Measurements from ENCODE around the gene OR7C1.

DNA sequence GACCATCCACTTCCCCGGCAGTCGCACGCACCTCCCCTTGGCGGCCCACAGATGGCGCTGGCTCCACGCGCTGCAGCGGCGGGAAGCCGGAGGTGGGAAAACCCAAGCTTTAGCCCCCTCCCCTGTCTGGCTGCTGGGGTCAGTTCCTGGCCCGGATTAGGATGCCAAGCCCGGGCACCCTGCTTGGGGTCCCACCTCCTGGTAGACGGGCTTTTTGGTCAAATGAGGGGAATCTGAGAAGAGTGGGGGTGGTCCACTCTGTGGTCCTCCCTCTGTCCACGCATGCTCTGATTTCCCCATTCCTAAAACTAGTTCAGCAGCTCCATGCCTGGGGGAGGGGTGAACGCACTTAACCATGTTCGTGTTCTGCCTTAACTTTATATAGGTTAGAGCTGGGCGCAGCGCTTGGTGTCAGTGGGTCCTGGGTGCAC is 48.5 kb downstream of the OR7C1 start:
- TF ChIP-seq, protein P1, sequence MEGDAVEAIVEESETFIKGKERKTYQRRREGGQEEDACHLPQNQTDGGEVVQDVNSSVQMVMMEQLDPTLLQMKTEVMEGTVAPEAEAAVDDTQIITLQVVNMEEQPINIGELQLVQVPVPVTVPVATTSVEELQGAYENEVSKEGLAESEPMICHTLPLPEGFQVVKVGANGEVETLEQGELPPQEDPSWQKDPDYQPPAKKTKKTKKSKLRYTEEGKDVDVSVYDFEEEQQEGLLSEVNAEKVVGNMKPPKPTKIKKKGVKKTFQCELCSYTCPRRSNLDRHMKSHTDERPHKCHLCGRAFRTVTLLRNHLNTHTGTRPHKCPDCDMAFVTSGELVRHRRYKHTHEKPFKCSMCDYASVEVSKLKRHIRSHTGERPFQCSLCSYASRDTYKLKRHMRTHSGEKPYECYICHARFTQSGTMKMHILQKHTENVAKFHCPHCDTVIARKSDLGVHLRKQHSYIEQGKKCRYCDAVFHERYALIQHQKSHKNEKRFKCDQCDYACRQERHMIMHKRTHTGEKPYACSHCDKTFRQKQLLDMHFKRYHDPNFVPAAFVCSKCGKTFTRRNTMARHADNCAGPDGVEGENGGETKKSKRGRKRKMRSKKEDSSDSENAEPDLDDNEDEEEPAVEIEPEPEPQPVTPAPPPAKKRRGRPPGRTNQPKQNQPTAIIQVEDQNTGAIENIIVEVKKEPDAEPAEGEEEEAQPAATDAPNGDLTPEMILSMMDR (IDR thresholded peaks at IDR 0.05; ENCODE audit: low read length) = peak; percentile 89
- TF ChIP-seq EZH2 (IDR thresholded peaks at IDR 0.05; ENCODE audit: borderline replicate concordance, low read length) = no peak

Measured in OCI-LY1 (cell line).